GM23248 (cell line): ENCODE measurements around the gene GFRA1.

Experiments used
- EZH2 ChIP-seq: fragments of 200-600 bp; sonication (generic); IDR thresholded peaks from 2 replicates; pipeline ENCODE4 v1.6.1; 2018; ENCODE audit warnings: antibody characterized with exemption, mild to moderate bottlenecking; ENCODE audit not compliant: insufficient read depth, poor library complexity, severe bottlenecking
- EZH2phosphoT487 ChIP-seq: fragments of 200-600 bp; sonication (generic); IDR thresholded peaks from 2 replicates; pipeline ENCODE4 v1.6.1; 2018; ENCODE audit warnings: antibody characterized with exemption, moderate library complexity, mild to moderate bottlenecking, low read depth; ENCODE audit not compliant: insufficient read depth

GRCh38 chr10:116073001-116073400, 200.0 kb downstream of the GFRA1 start:
- TF ChIP-seq EZH2: no peak
- TF ChIP-seq EZH2phosphoT487: no peak
